Measurements from ENCODE around the gene LARP4B. TPM values are rescaled to one million over a fixed set of nuclear protein-coding genes. Genes with fewer than 3 reads are reported as not detected.

The LARP4B gene
- total RNA-seq, 1 donor from 2014 or later = 90.2 TPM

DNA sequence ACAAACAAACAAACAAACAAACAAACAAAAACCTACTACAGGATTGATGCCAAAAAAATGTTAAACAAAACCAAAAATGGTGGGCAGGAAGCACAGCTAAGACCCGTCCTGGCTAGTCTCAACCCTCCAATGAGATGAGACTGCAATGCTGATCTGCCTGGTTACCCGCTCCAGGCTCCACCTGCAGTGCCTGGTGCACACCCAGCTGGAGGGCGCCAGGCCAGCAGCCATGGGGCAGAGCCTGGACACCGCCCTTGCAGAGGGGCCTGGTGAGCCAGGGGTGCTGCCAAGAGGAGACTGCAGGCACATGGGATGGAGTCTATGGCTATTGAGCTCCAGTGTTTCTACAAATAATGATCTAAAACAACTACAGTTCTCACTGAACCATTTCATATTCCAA, 107.0 kb downstream of the LARP4B start:
- Mint-ChIP-seq H3K9me3 (no peaks in the 10 kb centered on the region), H3K27me3 (ENCODE audit: low read depth) (no peaks in the 10 kb centered on the region), H3K4me3 (no peak overlapping the region), H3K36me3 (peaks cover 53% of the 10 kb centered on the region), H3K4me1 (no peaks in the 10 kb centered on the region), H3K27ac (no peak overlapping the region)
- DNase-seq (ENCODE audit: low spot score in 2 of 2, unreplicated experiment in 2 of 2) = no peak
- TF ChIP-seq, protein P1, sequence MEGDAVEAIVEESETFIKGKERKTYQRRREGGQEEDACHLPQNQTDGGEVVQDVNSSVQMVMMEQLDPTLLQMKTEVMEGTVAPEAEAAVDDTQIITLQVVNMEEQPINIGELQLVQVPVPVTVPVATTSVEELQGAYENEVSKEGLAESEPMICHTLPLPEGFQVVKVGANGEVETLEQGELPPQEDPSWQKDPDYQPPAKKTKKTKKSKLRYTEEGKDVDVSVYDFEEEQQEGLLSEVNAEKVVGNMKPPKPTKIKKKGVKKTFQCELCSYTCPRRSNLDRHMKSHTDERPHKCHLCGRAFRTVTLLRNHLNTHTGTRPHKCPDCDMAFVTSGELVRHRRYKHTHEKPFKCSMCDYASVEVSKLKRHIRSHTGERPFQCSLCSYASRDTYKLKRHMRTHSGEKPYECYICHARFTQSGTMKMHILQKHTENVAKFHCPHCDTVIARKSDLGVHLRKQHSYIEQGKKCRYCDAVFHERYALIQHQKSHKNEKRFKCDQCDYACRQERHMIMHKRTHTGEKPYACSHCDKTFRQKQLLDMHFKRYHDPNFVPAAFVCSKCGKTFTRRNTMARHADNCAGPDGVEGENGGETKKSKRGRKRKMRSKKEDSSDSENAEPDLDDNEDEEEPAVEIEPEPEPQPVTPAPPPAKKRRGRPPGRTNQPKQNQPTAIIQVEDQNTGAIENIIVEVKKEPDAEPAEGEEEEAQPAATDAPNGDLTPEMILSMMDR (IDR thresholded peaks at IDR 0.05; ENCODE audit: unreplicated experiment) = no peak

DNA sequence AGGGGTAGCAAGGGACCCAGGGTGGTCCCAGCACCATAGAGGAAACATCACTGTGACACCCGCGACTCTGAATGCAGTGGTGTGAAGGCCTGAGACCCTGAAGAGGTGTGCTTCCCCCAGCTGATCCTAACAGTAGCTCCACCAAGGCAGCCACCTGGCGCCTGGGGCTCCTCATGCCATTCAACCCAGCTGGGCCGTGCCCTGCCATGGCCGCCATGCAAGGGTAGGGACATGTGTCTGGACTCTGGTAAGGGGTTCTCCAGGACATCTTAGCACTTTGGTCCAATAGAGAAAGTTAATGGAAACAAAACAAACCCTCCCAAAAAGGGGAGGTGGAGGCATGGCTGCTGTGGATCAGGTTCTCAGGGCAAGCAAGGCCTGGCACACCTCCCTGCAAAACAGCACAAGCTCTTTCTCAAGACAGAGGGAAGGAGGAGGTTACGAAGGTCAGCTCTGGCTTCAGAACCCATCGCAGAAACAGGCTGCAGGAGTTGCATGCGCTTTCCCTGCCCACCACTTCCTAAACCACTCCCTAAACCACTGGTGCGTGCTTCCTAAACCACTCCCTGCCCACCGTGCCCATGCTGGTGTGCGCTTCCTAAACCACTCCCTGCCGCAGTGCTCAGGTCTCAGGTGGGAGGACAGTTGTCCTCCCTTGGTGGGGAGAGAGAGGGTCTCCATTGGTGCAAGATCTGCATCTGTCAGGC, 108.7 kb downstream of the LARP4B start:
- TF ChIP-seq, protein P1 (IDR thresholded peaks at IDR 0.05; ENCODE audit: unreplicated experiment) = no peak
- no peaks in the 10 kb centered on the region for H3K9me3 Mint-ChIP-seq
- no peak for DNase-seq (ENCODE audit: low spot score in 2 of 2, unreplicated experiment in 2 of 2)
- no peak overlapping the region for H3K27ac Mint-ChIP-seq
- no peaks in the 10 kb centered on the region for H3K27me3 Mint-ChIP-seq (ENCODE audit: low read depth)
- H3K36me3 Mint-ChIP-seq = peaks cover 46% of the 10 kb centered on the region
- no peak overlapping the region for H3K4me3 Mint-ChIP-seq
- H3K4me1 Mint-ChIP-seq = no peaks in the 10 kb centered on the region

DNA sequence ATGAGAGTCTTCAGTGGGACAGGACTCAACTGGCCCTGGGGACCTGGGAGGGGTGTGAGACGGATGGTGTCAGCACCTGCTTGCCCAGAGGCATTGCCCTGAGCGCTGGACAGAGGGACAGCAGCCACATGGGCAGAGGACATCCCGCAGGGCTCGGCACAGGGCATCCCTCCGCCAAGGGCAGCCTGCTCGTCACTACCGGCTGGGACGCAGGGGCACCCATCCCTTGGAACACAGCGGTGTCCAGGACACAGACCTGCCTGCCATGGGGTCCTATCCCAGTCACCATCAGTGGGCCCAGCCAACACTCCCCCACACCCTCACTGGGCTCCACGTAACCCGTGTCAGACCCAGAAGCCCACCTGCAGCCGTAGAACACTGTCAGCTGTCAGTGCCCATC, 109.3 kb downstream of the LARP4B start:
- H3K4me3 Mint-ChIP-seq = no peak overlapping the region
- TF ChIP-seq, protein P1 (IDR thresholded peaks at IDR 0.05; ENCODE audit: unreplicated experiment) = no peak
- no peaks in the 10 kb centered on the region for H3K4me1 Mint-ChIP-seq
- no peaks in the 10 kb centered on the region for H3K27me3 Mint-ChIP-seq (ENCODE audit: low read depth)
- no peak overlapping the region for H3K27ac Mint-ChIP-seq
- peaks cover 48% of the 10 kb centered on the region for H3K36me3 Mint-ChIP-seq
- no peaks in the 10 kb centered on the region for H3K9me3 Mint-ChIP-seq
- DNase-seq (ENCODE audit: low spot score in 2 of 2, unreplicated experiment in 2 of 2) = no peak

DNA sequence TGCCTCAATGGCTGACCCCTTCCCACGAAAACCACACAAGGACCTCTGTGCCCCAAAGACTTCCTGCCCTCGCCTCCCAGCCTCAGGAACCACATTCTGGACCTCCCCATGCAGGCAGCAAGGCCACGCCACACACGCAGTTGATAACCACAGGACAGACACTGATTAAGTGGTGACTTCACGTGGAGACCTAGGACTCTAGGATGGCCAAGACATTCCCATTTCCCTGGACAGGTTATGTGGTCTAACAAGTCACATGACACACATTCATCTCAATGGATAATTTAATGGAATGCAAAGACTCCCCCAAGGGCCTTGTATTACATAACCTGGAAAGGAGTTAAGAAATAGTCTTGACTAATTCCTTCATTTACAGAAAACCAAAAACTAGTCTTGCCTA, 110.2 kb downstream of the LARP4B start:
- Mint-ChIP-seq H3K27me3 (ENCODE audit: low read depth) (no peaks in the 10 kb centered on the region), H3K9me3 (no peaks in the 10 kb centered on the region), H3K27ac (no peak overlapping the region), H3K36me3 (peaks cover 51% of the 10 kb centered on the region), H3K4me1 (no peaks in the 10 kb centered on the region), H3K4me3 (no peak overlapping the region)
- TF ChIP-seq, protein P1 (IDR thresholded peaks at IDR 0.05; ENCODE audit: unreplicated experiment) = no peak
- DNase-seq (ENCODE audit: low spot score in 2 of 2, unreplicated experiment in 2 of 2) = no peak

DNA sequence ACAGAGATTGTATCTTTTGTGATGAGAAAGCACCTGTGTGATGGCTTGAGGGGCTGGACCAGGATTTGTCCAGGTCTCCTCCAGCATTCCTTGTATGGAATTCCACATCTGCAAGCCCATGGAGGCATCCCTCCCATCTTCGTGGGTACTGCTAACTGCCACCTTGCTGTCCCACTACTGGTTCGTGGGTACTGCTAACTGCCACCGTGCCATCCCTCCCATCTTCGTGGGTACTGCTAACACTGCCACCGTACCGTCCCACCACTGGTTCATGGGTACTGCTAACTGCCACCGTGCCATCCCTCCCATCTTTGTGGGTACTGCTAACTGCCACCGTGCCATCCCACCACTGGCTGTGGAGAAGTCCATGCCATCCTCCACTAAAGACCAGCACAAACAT, 111.7 kb downstream of the LARP4B start:
- Mint-ChIP-seq H3K4me3 (no peak overlapping the region), H3K36me3 (peaks cover 53% of the 10 kb centered on the region), H3K9me3 (no peaks in the 10 kb centered on the region), H3K27ac (no peak overlapping the region), H3K27me3 (ENCODE audit: low read depth) (no peaks in the 10 kb centered on the region), H3K4me1 (no peaks in the 10 kb centered on the region)
- TF ChIP-seq, protein P1 (IDR thresholded peaks at IDR 0.05; ENCODE audit: unreplicated experiment) = no peak
- no peak for DNase-seq (ENCODE audit: low spot score in 2 of 2, unreplicated experiment in 2 of 2)

Data from mesothelial cell of epicardium (in vitro differentiated cells).